ENCODE results near the gene PEX11B. TPM values are rescaled to one million over a fixed set of nuclear protein-coding genes. Genes with fewer than 3 reads are reported as not detected.
A peak's percentile ranks its signal among the peaks of the same experiment; 100 is the strongest.

The PEX11B gene
- total RNA-seq, 2 donors from 2014 or later = 28.2 to 31.1 TPM

DNA sequence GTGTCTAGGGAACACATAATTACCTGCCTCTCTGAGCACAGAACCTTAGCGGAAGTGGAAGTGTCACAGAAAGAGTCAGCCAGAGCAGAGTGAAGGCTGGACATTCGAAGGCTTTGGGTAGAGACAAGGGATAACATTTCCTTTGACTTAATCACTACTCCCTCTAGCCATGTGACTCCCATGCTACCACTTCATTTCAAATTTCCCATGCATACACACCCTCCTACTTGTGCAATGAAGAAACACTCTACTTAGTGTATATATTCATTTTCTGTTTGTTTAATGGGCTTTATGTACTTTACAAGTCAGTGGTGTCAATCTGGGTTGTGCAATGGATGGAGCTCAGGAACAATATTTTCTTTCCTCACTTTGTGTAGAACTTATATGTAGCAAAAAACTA lies 39.8 kb downstream of the PEX11B start:
- Histone ChIP-seq H3K4me3 (no peak overlapping the region), H3K9me3 (no peaks in the 10 kb centered on the region), H3K9ac (ENCODE audit: low read depth in 2 of 2, low read length in 2 of 2) (no peak overlapping the region), H3K36me3 (no peaks in the 10 kb centered on the region), H3K27me3 (peaks cover under 1% of the 10 kb centered on the region), H3K4me1 (no peaks in the 10 kb centered on the region), H3K27ac (no peak overlapping the region)
- DNase-seq = no peak
- no peak for TF ChIP-seq CTCF (IDR thresholded peaks at IDR 0.05)
- intact Hi-C loops (cut with DNase I) = no loop called here

DNA sequence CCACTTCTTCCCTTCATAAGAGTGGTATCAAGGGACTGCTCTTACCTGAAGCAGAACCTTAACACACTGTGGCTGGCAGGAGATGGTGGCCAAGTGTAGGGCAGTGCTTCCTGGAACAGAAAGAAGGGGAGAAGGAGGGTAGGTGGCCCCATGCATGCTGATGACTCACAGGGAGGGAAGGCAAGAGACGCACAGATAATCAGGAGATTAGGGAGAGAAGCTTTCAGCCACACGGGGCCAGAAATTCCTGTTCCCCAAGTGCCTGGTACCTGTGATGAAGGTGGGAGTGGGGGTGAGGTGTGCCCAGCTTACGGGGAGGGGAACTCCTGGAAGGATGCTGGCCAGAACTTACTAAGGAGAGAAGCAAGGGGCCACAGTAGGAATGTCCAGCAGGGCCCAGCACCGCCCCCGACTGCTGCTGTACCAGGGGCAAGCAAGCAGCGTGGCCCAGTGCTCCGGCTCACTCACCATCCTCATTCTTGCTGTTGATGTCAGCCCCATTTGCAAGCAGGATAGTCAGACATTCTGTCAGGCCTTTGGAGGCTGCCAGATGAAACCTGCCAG lies 40.5 kb downstream of the PEX11B start:
- Histone ChIP-seq H3K4me3 (no peak overlapping the region), H3K27me3 (no peaks in the 10 kb centered on the region), H3K9ac (ENCODE audit: low read depth in 2 of 2, low read length in 2 of 2) (no peak overlapping the region), H3K4me1 (no peaks in the 10 kb centered on the region), H3K9me3 (no peaks in the 10 kb centered on the region), H3K27ac (no peak overlapping the region), H3K36me3 (no peaks in the 10 kb centered on the region)
- no peak for TF ChIP-seq CTCF (IDR thresholded peaks at IDR 0.05)
- intact Hi-C loops (cut with DNase I) = no loop called here
- DNase-seq = no peak

DNA sequence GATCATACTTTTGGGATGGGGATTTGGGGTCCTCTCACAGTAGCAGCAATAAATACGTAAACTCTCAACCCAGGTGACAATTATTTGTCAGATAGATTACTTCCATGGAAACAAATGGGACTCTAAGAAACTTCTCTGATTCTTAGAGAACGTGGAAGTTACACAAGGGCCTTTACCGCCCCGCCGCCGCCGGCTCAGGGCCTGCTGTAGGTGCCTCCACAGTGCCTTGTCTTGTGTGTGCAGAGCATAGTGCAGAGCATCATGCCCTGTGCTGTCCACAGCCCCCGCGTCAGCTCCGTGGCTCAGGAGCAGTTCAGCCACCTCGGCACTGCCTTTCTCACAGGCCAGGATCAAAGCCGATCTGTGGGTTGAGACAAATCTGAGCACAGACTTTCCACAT lies 43.9 kb downstream of the PEX11B start:
- intact Hi-C loops (cut with DNase I) = no loop called here

DNA sequence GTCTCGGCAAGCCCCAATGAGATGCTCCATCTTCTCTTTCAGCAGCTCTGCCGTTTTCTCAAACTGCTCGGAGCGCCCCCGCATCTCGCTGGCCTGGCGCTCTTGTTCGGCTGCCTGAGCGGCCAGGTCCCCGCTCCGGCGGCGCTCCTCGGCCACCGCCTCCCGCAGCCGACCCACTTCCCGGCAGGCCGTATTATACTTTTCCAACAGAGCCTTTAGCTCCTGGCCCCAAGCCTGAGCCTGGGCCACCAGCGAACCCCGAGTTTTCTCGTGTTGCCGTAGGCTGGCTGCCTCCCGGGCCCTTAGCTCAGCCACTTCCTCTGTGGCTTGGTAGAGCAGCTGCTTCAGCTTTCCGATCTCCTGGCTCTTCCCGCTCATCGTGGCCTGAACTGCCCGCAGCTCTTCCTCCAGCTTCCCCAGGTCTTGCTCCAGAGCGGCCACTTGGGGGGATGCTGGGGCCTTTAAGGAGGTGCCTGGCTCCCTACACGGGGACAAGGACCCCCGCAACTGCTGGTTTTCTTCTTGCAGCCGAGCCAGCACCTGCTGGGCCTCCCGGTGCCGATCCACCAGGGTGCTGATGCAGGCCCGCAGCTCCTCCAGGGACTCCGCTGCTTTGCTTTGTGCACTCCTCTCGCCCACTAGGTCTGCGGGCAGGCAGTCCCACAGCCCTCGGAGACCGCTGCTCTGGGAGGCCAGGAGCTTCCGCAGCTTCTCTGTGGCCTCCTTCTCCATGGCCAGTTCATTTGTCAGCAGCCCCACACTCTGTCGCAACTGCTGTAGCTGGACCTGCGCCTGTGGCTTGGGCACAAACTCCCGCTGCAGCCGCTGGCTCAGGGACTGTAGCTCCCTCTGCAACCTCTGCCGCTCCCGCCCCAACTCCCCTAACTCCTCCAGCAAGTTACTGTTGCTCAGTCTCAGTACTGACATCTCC lies 46.3 kb downstream of the PEX11B start:
- DNase-seq = peak; percentile 31
- no peak for TF ChIP-seq CTCF (IDR thresholded peaks at IDR 0.05)
- Histone ChIP-seq H3K36me3 (no peaks in the 10 kb centered on the region), H3K27ac (peak overlapping the region; percentile 67), H3K27me3 (peaks cover 7% of the 10 kb centered on the region), H3K9me3 (no peaks in the 10 kb centered on the region), H3K9ac (ENCODE audit: low read depth in 2 of 2, low read length in 2 of 2) (peak overlapping the region; percentile 51 to 64), H3K4me1 (peaks cover 2% of the 10 kb centered on the region), H3K4me3 (peak overlapping the region; percentile 23)
- intact Hi-C loops (cut with DNase I) = no loop called here

More for the DNA sequence above, 43.9 kb downstream of the PEX11B start:
- Histone ChIP-seq H3K9me3 (no peaks in the 10 kb centered on the region), H3K9ac (ENCODE audit: low read depth in 2 of 2, low read length in 2 of 2) (no peak overlapping the region), H3K27me3 (peaks cover 7% of the 10 kb centered on the region), H3K36me3 (no peaks in the 10 kb centered on the region), H3K4me3 (no peak overlapping the region), H3K4me1 (peaks cover 2% of the 10 kb centered on the region), H3K27ac (no peak overlapping the region)
- no peak for DNase-seq
- no peak for TF ChIP-seq CTCF (IDR thresholded peaks at IDR 0.05)

GRCh38 chr1:145868232-145868631 lies 50.3 kb downstream of the PEX11B start:
- no peak overlapping the region for H3K27ac ChIP-seq
- no peak for DNase-seq
- no peaks in the 10 kb centered on the region for H3K36me3 ChIP-seq
- TF ChIP-seq CTCF (IDR thresholded peaks at IDR 0.05) = no peak
- peaks cover 2% of the 10 kb centered on the region for H3K4me1 ChIP-seq
- no peak overlapping the region for H3K9ac ChIP-seq (ENCODE audit: low read depth in 2 of 2, low read length in 2 of 2)
- H3K9me3 ChIP-seq = no peaks in the 10 kb centered on the region
- intact Hi-C loops (cut with DNase I) = no loop called here
- H3K27me3 ChIP-seq = peaks cover 11% of the 10 kb centered on the region
- H3K4me3 ChIP-seq = no peak overlapping the region

All from colonic mucosa (tissue), 4 donors.